ENCODE results near the gene NOC2L. TPM values are rescaled to one million over a fixed set of nuclear protein-coding genes. Genes with fewer than 3 reads are reported as not detected.
"Not testable (repeated sequence)": the region's sequence is repeated elsewhere in the genome, so short reads cannot be mapped to it uniquely, and the experiment has no call there.

Gene NOC2L
- total RNA-seq, 4 donors from 2014 or later = 45.6 to 61.9 (median 56.3) TPM

GRCh38 chr1:978069-978834 is 19.2 kb upstream of the NOC2L start:
- Histone ChIP-seq H3K4me1 (peaks cover 23% of the 10 kb centered on the region), H3K4me3 (no peak overlapping the region), H3K36me3 (no peaks in the 10 kb centered on the region), H3K27me3 (peaks cover 75% of the 10 kb centered on the region), H3K27ac (no peak overlapping the region), H3K9me3 (no peaks in the 10 kb centered on the region)
- TF ChIP-seq CTCF (IDR thresholded peaks at IDR 0.05) (no peak), EP300 (IDR thresholded peaks at IDR 0.05) (no peak), POLR2AphosphoS5 (IDR thresholded peaks at IDR 0.05) (no peak), POLR2A (IDR thresholded peaks at IDR 0.05) (no peak)
- DNase-seq (ENCODE audit: low spot score in 2 of 2) = peak in 1 of 2 donors; percentile 56
- WGBS = 75% methylated on average over 20 of the region's 44 CpGs

- peaks cover 21% of the 10 kb centered on the region for H3K4me1 ChIP-seq
- H3K4me3 ChIP-seq; H3K36me3 ChIP-seq; H3K9me3 ChIP-seq; H3K27ac ChIP-seq; DNase-seq (ENCODE audit: low spot score in 2 of 2): not testable (repeated sequence)
- peaks cover 75% of the 10 kb centered on the region for H3K27me3 ChIP-seq
- no CpG with 5 or more reads among the region's 39 CpGs for WGBS
Observed at GRCh38 chr1:976791-977190, 17.7 kb upstream of the NOC2L start.

GRCh38 chr1:975896-976683 is 17.0 kb upstream of the NOC2L start:
- H3K9me3 ChIP-seq = no peaks in the 10 kb centered on the region
- peaks cover 75% of the 10 kb centered on the region for H3K27me3 ChIP-seq
- peak overlapping the region; percentile 34 for H3K4me3 ChIP-seq
- no CpG with 5 or more reads among the region's 40 CpGs for WGBS
- H3K27ac ChIP-seq = peak overlapping the region; percentile 12
- no peak for DNase-seq (ENCODE audit: low spot score in 2 of 2)
- no peaks in the 10 kb centered on the region for H3K36me3 ChIP-seq
- H3K4me1 ChIP-seq = peaks cover 25% of the 10 kb centered on the region
- peak; percentile 1 to 76 for TF ChIP-seq CTCF (IDR thresholded peaks at IDR 0.05)
- no peak for TF ChIP-seq POLR2A (IDR thresholded peaks at IDR 0.05)

GRCh38 chr1:975365-975764 is 16.3 kb upstream of the NOC2L start:
- peaks cover 75% of the 10 kb centered on the region for H3K27me3 ChIP-seq
- peaks cover 31% of the 10 kb centered on the region for H3K4me1 ChIP-seq
- no peaks in the 10 kb centered on the region for H3K36me3 ChIP-seq
- no peak overlapping the region for H3K27ac ChIP-seq
- TF ChIP-seq POLR2AphosphoS5 (IDR thresholded peaks at IDR 0.05) = no peak
- no peak for TF ChIP-seq POLR2A (IDR thresholded peaks at IDR 0.05)
- H3K9me3 ChIP-seq = no peaks in the 10 kb centered on the region
- 68% methylated on average over 7 of the region's 9 CpGs for WGBS
- no peak overlapping the region for H3K4me3 ChIP-seq
- DNase-seq (ENCODE audit: low spot score in 2 of 2) = no peak

- no peak overlapping the region for H3K4me3 ChIP-seq
- no peak overlapping the region for H3K27ac ChIP-seq
- no peak for DNase-seq (ENCODE audit: low spot score in 2 of 2)
- H3K9me3 ChIP-seq = no peaks in the 10 kb centered on the region
- 73% methylated on average over 17 of the region's 17 CpGs for WGBS
- no peaks in the 10 kb centered on the region for H3K36me3 ChIP-seq
- peaks cover 25% of the 10 kb centered on the region for H3K4me1 ChIP-seq
- TF ChIP-seq CTCF (IDR thresholded peaks at IDR 0.05) = no peak
- no peak for TF ChIP-seq EP300 (IDR thresholded peaks at IDR 0.05)
- no peak for TF ChIP-seq POLR2A (IDR thresholded peaks at IDR 0.05)
- no peak for TF ChIP-seq POLR2AphosphoS5 (IDR thresholded peaks at IDR 0.05)
- peaks cover 75% of the 10 kb centered on the region for H3K27me3 ChIP-seq
Observed at GRCh38 chr1:974687-975328, 15.8 kb upstream of the NOC2L start.

- Histone ChIP-seq H3K36me3 (no peaks in the 10 kb centered on the region), H3K4me3 (no peak overlapping the region), H3K4me1 (peaks cover 25% of the 10 kb centered on the region), H3K9me3 (no peaks in the 10 kb centered on the region), H3K27ac (no peak overlapping the region), H3K27me3 (peaks cover 74% of the 10 kb centered on the region)
- TF ChIP-seq CTCF (IDR thresholded peaks at IDR 0.05) (no peak), POLR2A (IDR thresholded peaks at IDR 0.05) (no peak), EP300 (IDR thresholded peaks at IDR 0.05) (no peak), POLR2AphosphoS5 (IDR thresholded peaks at IDR 0.05) (no peak)
- DNase-seq (ENCODE audit: low spot score in 2 of 2) = no peak
- WGBS = 100% methylated on average over 3 of the region's 11 CpGs
Observed at GRCh38 chr1:974293-974640, 15.2 kb upstream of the NOC2L start.
